Stimulated activated CD4-positive, alpha-beta T cell treated with anti-CD3 and anti-CD28 coated beads, Interleukin-12 subunit alpha, Interleukin-12 subunit beta, amount 100 ng/mL, for 24 hours (primary cell): Measurements from ENCODE around the gene ALG12.
A peak's percentile ranks its signal among the peaks of the same experiment; 100 is the strongest.
"Not testable (repeated sequence)": the region's sequence is repeated elsewhere in the genome, so short reads cannot be mapped to it uniquely, and the experiment has no call there.

Experiments
- DNase-seq, 2 experiments: peaks; one replicate each; pipeline ENCODE4 v3.0.0-alpha.2; 2020; ENCODE audit warnings: low read depth in 2 of 2

The ALG12 gene

DNA sequence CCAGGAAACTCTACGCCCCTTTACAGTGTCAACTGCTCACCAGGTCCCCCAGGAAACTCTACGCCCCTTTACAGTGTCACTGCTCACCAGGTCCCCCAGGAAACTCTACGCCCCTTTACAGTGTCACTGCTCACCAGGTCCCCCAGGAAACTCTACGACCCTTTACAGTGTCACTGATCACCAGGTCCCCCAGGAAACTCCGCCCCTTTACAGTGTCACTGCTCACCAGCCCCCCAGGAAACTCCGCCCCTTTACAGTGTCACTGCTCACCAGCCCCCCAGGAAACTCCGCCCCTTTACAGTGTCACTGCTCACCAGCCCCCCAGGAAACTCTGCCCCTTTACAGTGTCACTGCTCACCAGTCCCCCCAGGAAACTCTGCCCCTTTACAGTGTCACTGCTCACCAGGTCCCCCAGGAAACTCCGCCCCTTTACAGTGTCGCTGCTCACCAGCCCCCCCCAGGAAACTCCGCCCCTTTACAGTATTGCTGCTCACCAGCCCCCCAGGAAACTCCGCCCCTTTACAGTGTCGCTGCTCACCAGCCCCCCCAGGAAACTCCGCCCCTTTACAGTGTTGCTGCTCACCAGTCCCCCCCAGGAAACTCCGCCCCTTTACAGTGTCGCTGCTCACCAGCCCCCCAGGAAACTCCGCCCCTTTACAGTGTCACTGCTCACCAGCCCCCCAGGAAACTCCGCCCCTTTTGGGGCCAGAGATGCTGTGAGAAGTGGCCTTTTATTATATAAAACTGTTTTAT is 27.0 kb upstream of the ALG12 start:
- not testable (repeated sequence) for DNase-seq

GRCh38 chr22:49944399-49944891 is 26.2 kb upstream of the ALG12 start:
- DNase-seq: no peak

GRCh38 chr22:49943771-49944398 is 25.6 kb upstream of the ALG12 start:
- no peak for DNase-seq

DNA sequence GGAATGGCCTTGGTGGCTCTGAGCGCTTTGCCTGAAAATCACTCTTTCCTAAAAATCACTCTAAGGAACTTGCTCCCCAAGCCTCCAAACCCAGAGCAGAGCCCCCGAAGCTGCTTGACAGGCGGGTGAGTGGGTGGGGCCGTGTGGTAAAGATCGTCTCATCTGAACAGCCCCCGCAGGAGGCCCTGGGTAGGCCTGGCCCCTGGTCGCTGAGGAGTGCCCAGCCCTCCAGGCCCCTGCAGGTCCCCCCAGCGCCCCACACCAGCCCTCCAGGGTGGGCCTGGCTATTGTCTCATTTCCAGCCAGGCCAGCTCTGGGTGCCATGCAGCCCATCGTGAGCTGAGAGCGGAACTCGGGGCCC is 25.1 kb upstream of the ALG12 start:
- DNase-seq: no peak

- no peak for DNase-seq
Measured at GRCh38 chr22:49942565-49943404, 24.5 kb upstream of the ALG12 start.

GRCh38 chr22:49941507-49942316 is 23.5 kb upstream of the ALG12 start:
- no peak for DNase-seq

DNA sequence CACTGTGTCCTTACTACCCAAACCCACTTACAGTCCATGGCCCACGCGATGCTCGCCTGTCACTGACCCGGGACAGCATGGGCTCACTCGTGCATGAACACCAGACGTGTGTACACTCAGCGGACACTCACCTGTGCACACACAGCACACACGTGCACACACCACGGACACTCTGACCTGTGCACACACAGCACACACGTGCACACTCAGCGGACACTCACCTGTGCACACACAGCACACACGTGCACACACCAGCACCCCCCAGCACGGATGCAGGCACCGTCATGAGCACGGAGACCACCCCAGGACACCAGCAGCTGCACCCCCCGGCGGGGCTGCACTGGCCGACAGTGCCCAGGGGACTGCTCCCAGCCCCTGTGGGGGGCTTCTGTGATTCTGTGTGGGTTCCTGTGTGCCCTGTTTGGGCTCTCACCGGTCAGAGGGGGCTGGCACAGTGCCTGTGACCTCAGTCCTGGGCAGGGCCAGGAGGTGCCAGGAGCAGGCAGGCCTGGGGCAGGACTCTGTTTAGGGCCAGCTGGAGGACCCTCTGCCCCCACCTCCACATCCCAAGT is 20.4 kb upstream of the ALG12 start:
- no peak for DNase-seq

DNA sequence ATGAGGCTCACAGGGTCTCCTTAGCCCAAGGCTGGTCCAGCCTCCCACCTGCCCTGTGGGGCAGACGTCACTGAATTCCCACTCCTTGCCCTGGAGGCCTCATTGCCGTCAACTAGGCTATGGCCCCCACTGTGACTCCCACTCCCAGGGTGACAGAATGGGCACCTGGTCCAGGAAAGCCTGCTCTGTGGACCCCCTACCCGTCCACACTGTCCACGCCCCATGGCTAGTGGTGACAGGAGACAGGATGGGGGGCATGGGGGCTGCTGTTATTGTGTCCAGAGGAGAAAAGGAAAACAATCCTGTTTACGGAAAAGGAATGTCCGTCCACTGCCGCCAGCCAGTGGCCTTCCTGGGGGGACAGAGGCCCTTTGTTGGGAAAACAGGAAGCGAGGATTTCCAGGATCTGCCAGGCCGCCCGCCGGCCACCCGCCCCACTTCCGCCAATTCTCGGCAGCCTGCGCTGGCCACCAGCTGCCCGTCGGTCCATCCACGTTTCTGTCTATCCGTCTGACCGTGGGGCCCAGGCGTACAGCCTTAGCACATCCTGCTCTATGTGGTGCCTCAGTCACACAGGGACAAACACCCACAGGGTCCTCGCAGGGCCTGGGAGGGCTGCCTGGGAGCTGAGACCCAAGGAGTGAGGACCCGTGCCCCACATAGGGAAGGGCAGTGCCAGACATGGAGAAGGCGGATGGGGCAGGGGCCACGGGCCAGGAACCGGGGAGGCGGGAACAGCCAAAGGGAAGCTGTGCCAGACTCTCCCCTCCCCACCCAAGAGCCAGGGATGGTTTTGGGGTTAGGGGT is 19.7 kb upstream of the ALG12 start:
- no peak for DNase-seq

DNA sequence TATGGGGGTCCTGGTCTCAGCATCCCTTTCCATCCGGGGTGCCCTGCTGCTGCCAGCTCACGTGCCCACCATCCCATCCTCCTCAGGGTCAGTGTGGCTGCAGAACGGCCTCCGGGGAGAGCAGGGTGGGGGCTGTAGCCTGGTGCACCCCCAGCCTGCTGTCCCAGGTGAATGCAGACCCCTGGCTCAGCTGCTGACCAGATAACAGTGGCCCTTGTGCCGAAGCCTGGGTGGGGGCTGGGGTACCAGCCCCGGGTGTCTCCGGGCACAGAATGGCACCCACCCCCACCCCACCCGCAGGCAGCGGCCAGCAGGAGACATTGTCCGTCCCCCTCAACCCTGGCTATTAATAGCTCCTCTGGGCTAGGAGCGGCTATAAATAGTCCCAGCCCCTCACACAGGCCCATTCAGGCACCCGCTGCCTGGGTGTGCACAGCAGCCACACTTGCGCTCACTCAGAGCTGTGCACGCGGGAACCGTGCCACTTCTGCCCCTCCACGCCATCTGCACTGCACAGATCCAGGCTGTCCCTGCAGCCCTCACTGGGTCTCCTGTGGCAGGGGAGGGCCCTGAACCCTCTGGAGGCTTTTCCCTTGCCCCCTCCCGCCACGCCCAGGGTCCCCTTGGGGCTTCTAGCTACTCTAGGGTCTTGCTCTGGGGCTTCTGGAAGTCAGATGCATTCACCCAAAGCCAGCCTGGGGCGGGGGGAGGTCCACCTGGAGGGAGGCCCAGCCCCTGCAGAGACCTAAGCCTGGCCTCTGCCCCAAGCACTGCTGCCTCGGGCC is 18.9 kb upstream of the ALG12 start:
- DNase-seq: no peak

GRCh38 chr22:49936018-49936972 is 18.1 kb upstream of the ALG12 start:
- peak; percentile 90 to 98 for DNase-seq

- peak in 1 of 2 experiments; percentile 43 for DNase-seq
Measured at GRCh38 chr22:49935561-49935960, 17.3 kb upstream of the ALG12 start.

- DNase-seq: peak; percentile 74 to 88
Measured at GRCh38 chr22:49934891-49935557, 16.8 kb upstream of the ALG12 start.

GRCh38 chr22:49934160-49934890 is 16.1 kb upstream of the ALG12 start:
- no peak for DNase-seq

- DNase-seq: no peak
Measured at GRCh38 chr22:49933236-49934159, 15.3 kb upstream of the ALG12 start.

DNA sequence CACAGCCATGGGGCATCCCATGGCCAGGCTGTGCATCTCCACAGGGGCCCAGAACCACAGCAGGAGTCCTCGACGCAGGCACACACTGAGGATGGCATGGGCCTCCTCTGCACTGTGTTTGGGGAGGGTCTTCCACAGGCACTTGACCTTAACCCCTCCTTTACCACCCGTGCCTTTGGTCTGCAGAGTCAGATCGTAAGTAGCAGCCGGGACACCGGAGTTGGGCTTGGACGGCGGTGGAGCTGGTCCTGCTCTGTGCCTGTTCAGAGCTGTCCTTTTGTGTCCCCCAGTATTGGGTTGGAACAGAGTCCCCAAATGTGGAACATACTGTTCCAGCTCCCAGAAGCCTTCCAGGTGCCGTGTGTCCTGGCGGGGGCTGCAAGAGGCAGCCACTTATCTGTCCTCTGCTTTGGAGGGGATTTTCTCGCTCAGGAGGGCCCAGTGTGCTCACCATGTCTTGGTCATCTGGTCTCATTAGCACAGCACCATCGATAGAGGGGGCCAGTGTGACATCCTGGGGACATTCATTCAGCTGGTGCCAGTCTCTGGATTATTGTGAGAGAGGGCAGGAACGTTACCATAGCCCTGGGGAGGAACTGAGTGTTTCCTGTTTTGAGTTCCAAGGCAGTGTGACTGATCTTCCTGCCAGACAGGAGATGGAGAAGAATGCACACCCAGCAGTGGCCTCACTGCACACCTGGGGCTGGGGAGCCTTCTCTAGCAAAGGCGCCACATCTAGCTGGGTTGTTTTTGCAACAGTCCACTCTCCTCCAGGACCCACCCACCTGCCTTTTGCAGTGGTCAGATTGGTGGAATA is 12.6 kb upstream of the ALG12 start:
- peak in 1 of 2 experiments; percentile 43 for DNase-seq
